ENCODE results near the gene DEFB132.

The DEFB132 gene

DNA sequence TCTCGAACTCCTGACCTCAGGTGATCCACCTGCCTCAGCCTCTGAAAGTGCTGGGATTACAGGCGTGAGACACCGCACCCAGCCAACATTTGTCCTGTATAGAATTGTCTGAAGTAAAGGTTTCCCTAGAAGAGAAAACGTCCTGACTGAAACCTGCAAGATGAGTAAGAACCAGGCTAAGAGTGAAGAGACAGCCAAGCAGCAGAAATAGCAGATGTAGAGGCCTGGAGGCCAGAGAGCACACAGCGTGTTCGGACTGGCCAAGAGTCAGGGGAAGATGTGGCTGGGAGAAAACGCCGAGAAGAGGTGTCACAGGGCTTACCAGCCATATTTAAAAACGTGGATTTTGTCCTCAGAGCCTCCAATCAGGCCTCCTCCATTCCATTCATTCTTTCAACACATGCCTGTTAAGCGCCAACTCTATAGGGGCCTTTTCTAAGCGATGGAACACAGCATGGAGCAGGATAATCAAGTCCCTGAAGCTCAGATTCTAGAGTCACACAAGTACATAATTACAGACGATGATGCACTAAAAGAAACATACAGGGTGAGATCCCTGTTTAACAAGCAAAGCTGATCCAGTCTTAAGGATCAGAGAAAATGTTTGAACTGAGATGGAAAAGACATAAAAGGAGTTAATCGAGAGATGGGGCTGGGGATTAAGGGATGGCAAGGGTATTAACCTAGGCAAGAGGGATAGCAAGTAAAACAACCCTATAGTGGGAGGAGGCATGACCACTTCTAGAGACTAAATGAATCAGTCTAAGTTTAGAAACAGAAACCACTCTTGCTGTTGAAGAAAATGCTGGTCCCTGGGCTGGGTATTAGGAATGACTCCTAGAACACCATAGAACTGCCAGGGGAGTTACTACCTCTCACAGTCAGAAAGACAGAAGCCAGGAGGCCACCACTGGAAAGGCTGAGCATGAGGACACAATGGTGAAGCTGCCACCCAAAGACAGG is 44.6 kb downstream of the DEFB132 start:
- H3K4me3 Mint-ChIP-seq, result no peak overlapping the region
- H3K27ac Mint-ChIP-seq, result peak overlapping the region; percentile 41
- no peaks in the 10 kb centered on the region for H3K27me3 Mint-ChIP-seq
- peaks cover 8% of the 10 kb centered on the region for H3K36me3 Mint-ChIP-seq
- H3K9me3 Mint-ChIP-seq, result no peaks in the 10 kb centered on the region
- peaks cover 26% of the 10 kb centered on the region for H3K4me1 Mint-ChIP-seq

- no peak overlapping the region for H3K4me3 Mint-ChIP-seq
- peaks cover 24% of the 10 kb centered on the region for H3K4me1 Mint-ChIP-seq
- H3K27me3 Mint-ChIP-seq, result no peaks in the 10 kb centered on the region
- no peak overlapping the region for H3K27ac Mint-ChIP-seq
- no peaks in the 10 kb centered on the region for H3K36me3 Mint-ChIP-seq
- H3K9me3 Mint-ChIP-seq, result no peaks in the 10 kb centered on the region
These were observed 48.2 kb downstream of the DEFB132 start for GRCh38 chr20:305745-306144.

- no peak overlapping the region for H3K4me3 Mint-ChIP-seq
These were observed 51.0 kb downstream of the DEFB132 start for GRCh38 chr20:308427-309038.

GRCh38 chr20:309306-309840 is 51.8 kb downstream of the DEFB132 start:
- H3K4me1 Mint-ChIP-seq, result peaks cover 18% of the 10 kb centered on the region
- H3K27ac Mint-ChIP-seq, result peak overlapping the region; percentile 25
- H3K36me3 Mint-ChIP-seq, result peaks cover 2% of the 10 kb centered on the region
- no peak overlapping the region for H3K4me3 Mint-ChIP-seq
- H3K9me3 Mint-ChIP-seq, result no peaks in the 10 kb centered on the region
- no peaks in the 10 kb centered on the region for H3K27me3 Mint-ChIP-seq

More at GRCh38 chr20:308427-309038, 51.0 kb downstream of the DEFB132 start:
- Mint-ChIP-seq H3K9me3 (no peaks in the 10 kb centered on the region), H3K4me1 (peaks cover 18% of the 10 kb centered on the region), H3K27me3 (no peaks in the 10 kb centered on the region), H3K36me3 (peaks cover 2% of the 10 kb centered on the region), H3K27ac (no peak overlapping the region)

DNA sequence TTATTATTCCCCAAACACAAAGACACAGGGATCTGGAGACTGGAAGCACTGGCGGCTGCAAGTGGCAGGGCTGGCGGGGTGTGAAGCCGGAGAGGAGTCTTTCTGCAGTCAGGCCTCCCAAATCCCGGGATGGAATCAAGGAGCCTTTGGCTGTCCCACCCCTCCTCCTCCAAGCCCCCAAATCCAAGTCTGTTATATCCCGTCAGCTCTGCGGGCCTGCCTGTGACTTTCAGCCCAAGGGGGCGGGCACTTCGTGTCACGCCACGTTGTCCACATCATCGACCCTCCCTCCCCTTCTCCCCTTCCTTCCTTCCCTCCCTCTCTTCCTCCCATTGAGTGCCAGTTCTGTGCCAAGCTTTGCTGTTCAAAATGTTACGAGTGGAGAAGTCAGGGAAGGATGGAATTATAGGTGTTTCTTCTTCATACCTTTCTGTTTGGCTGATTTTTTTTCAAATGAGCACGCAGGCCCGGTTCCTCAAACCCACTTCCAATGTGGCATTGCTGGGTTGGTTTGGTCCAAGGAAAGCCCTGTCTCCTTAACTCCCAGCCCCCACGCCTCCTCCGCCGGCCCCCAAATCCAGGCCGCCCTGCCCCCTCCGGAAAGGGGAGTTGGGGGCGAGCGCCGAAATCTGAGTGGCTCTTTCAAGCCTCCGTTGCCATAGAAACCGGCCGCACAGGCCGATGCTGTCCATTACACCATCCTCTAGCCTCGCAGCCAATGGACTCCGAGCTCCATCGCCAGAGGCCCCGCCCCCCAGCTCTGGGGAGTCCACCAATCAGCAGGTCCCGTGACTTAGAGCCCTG is 52.5 kb downstream of the DEFB132 start:
- H3K27me3 Mint-ChIP-seq, result no peaks in the 10 kb centered on the region
- no peak overlapping the region for H3K27ac Mint-ChIP-seq
- H3K4me1 Mint-ChIP-seq, result peaks cover 18% of the 10 kb centered on the region
- peaks cover 2% of the 10 kb centered on the region for H3K36me3 Mint-ChIP-seq
- H3K9me3 Mint-ChIP-seq, result no peaks in the 10 kb centered on the region
- peak overlapping the region; percentile 86 for H3K4me3 Mint-ChIP-seq

GRCh38 chr20:310645-311044 is 53.1 kb downstream of the DEFB132 start:
- Mint-ChIP-seq H3K9me3 (no peaks in the 10 kb centered on the region), H3K36me3 (peaks cover 2% of the 10 kb centered on the region), H3K4me3 (peak overlapping the region; percentile 86), H3K27ac (no peak overlapping the region), H3K4me1 (peaks cover 18% of the 10 kb centered on the region), H3K27me3 (no peaks in the 10 kb centered on the region)
